Measurements from ENCODE around the gene MYL6. TPM values are rescaled to one million over a fixed set of nuclear protein-coding genes. Genes with fewer than 3 reads are reported as not detected.

The MYL6 gene
- total RNA-seq, 1 donor from 2014 or later = 590 TPM

DNA sequence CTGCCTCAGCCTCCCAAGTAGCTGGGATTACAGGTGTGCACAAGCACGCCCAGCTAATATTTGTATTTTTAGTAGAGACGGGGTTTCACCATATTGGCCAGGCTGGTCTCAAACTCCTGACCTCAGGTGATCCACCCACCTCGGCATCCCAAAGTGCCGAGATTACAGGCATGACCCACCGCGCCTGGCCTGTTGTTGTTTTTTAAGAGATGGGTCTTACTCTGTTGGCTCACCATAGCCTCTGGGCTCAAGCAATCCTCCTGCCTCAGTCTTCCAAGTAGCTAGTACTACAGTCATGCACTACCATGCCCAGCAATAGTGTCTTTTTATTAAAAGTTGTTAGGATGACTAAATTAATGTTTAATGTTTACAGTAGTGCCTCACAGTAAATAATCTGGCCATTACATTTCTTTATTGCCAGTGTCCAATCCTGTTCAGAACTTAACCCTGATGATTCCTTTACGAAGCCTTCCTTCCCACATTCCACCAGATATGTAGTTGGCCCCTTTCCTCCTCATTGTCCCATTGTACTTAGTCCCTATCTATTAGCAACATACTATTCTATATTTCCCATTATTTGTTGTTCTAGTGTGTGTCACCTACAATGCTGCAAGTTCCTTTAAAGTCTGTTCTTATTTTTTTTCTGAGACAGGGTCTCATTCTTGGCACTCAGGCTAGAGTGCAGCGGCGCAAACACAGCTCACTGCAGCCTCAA, 39.9 kb downstream of the MYL6 start:
- TF ChIP-seq, protein P1, sequence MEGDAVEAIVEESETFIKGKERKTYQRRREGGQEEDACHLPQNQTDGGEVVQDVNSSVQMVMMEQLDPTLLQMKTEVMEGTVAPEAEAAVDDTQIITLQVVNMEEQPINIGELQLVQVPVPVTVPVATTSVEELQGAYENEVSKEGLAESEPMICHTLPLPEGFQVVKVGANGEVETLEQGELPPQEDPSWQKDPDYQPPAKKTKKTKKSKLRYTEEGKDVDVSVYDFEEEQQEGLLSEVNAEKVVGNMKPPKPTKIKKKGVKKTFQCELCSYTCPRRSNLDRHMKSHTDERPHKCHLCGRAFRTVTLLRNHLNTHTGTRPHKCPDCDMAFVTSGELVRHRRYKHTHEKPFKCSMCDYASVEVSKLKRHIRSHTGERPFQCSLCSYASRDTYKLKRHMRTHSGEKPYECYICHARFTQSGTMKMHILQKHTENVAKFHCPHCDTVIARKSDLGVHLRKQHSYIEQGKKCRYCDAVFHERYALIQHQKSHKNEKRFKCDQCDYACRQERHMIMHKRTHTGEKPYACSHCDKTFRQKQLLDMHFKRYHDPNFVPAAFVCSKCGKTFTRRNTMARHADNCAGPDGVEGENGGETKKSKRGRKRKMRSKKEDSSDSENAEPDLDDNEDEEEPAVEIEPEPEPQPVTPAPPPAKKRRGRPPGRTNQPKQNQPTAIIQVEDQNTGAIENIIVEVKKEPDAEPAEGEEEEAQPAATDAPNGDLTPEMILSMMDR (IDR thresholded peaks at IDR 0.05; ENCODE audit: insufficient read depth, low read length, severe bottlenecking) = no peak
- Histone ChIP-seq H3K36me3 (ENCODE audit: control insufficient read depth, insufficient read depth, low read length) (no peaks in the 10 kb centered on the region), H3K4me3 (ENCODE audit: low read depth, low read length) (no peak overlapping the region), H3K27me3 (ENCODE audit: control insufficient read depth, insufficient read depth, low read length) (no peaks in the 10 kb centered on the region)
- DNase-seq (ENCODE audit: low read depth) (no peak), FAIRE-seq (no peak)

DNA sequence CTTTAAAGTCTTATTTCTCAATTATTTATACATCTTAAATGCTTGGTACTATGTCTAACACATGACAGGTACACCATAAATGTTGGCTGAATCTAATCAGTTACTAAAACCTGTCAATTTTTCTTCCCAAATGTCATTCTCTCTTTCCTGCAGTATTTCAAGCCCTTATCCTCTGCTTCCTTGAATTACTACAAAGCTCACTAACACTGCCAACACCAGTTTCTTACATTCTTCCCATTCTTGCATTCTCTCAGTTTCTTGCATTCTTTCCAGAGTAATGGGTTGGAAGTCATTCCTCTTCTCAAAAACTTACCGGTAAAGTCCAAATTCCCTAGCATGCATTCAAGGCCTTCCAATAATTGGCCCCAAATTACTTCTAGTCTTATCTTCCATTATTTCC, 40.7 kb downstream of the MYL6 start:
- Histone ChIP-seq H3K27me3 (ENCODE audit: control insufficient read depth, insufficient read depth, low read length) (no peaks in the 10 kb centered on the region), H3K4me3 (ENCODE audit: low read depth, low read length) (no peak overlapping the region), H3K36me3 (ENCODE audit: control insufficient read depth, insufficient read depth, low read length) (no peaks in the 10 kb centered on the region)
- DNase-seq (ENCODE audit: low read depth) (no peak), FAIRE-seq (no peak)
- TF ChIP-seq, protein P1 (IDR thresholded peaks at IDR 0.05; ENCODE audit: insufficient read depth, low read length, severe bottlenecking) = no peak

DNA sequence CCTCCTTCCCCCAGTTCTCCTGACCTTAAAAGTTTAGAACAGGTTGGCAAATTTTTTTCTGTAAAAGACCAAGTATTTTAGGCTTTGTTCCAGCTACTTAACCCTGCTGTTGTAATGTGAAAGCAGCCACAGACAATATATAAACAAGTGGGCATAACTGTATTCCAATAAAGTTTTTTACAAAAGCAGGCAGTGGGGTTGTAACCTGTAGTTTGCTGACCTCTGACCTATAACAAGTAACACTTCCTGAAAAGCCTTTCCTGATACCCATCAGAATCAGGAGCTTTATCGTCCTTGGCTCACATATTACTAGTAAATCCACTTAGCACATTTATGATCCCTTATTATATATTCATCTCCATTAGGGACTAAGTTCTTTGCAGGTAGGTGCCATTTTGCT, 44.2 kb downstream of the MYL6 start:
- Histone ChIP-seq H3K36me3 (ENCODE audit: control insufficient read depth, insufficient read depth, low read length) (peaks cover 10% of the 10 kb centered on the region), H3K27me3 (ENCODE audit: control insufficient read depth, insufficient read depth, low read length) (no peaks in the 10 kb centered on the region), H3K4me3 (ENCODE audit: low read depth, low read length) (no peak overlapping the region)
- FAIRE-seq = no peak
- TF ChIP-seq, protein P1 (IDR thresholded peaks at IDR 0.05; ENCODE audit: insufficient read depth, low read length, severe bottlenecking) = no peak
- DNase-seq (ENCODE audit: low read depth) = no peak

DNA sequence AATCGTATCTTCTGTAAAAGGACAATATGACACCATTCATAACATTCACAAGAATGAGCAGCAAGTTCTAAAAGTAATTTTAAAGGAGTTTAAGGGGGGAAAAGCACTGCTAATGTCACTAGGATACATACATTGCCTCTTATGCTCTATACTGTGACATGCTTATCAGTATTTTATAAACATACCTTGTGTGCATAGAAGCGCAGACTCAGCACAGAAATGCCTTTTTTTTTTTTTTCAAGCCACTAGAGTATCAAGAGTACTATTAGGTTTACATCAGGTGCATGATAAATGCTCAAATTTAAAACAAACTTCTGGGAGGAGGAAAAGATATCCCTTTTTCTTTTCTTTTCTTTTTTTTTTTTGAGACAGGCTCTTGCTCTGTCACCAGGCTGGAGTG, 44.7 kb downstream of the MYL6 start:
- Histone ChIP-seq H3K36me3 (ENCODE audit: control insufficient read depth, insufficient read depth, low read length) (peaks cover 14% of the 10 kb centered on the region), H3K27me3 (ENCODE audit: control insufficient read depth, insufficient read depth, low read length) (no peaks in the 10 kb centered on the region), H3K4me3 (ENCODE audit: low read depth, low read length) (no peak overlapping the region)
- FAIRE-seq (no peak), DNase-seq (ENCODE audit: low read depth) (no peak)
- TF ChIP-seq, protein P1 (IDR thresholded peaks at IDR 0.05; ENCODE audit: insufficient read depth, low read length, severe bottlenecking) = no peak

DNA sequence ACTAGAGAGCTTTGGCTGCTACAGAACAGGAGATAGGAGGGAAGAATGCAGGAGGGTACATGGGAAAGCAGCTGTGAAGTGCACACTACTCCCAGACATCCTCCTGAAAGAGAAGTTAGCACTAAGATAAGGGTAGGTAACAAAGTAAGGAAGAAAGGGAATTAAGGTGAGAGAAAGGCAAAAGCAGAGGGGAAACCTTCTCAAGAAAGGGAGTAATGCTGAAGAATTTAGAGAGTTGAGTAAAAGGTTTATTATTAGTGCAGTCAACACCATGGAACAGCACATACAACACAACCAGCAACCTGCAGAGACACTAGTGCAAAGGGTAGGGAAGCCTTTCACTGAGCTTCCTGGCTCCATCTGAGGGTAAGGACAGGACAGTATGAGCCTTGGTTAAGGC, 46.1 kb downstream of the MYL6 start:
- no peak overlapping the region for H3K4me3 ChIP-seq (ENCODE audit: low read depth, low read length)
- H3K27me3 ChIP-seq (ENCODE audit: control insufficient read depth, insufficient read depth, low read length) = no peaks in the 10 kb centered on the region
- peaks cover 19% of the 10 kb centered on the region for H3K36me3 ChIP-seq (ENCODE audit: control insufficient read depth, insufficient read depth, low read length)
- no peak for FAIRE-seq
- TF ChIP-seq, protein P1 (IDR thresholded peaks at IDR 0.05; ENCODE audit: insufficient read depth, low read length, severe bottlenecking) = no peak
- DNase-seq (ENCODE audit: low read depth) = no peak

DNA sequence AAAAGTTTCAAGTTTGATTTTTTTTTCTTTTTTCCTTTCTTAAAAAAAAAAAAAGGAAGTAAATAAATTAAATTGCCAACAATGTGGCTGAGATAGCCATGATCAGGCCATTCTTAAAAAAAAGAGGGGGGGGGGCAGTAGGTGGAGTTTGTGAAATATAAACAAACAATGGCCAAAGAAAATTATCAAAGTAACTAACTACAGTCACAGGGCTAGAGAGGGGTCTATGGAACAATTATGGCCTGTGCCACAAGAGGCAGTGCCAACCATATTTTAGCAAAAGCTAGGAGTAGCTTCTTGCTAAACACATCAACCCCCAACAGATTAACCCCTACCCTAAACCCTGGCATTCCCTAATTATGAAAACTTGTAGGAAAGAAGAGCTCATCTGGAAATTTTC, 47.3 kb downstream of the MYL6 start:
- FAIRE-seq = no peak
- peaks cover 24% of the 10 kb centered on the region for H3K36me3 ChIP-seq (ENCODE audit: control insufficient read depth, insufficient read depth, low read length)

More for the DNA sequence above, 47.3 kb downstream of the MYL6 start:
- no peak for DNase-seq (ENCODE audit: low read depth)
- TF ChIP-seq, protein P1 (IDR thresholded peaks at IDR 0.05; ENCODE audit: insufficient read depth, low read length, severe bottlenecking) = no peak
- Histone ChIP-seq H3K27me3 (ENCODE audit: control insufficient read depth, insufficient read depth, low read length) (no peaks in the 10 kb centered on the region), H3K4me3 (ENCODE audit: low read depth, low read length) (no peak overlapping the region)
